ENCODE results near the gene NRP1.

DNA sequence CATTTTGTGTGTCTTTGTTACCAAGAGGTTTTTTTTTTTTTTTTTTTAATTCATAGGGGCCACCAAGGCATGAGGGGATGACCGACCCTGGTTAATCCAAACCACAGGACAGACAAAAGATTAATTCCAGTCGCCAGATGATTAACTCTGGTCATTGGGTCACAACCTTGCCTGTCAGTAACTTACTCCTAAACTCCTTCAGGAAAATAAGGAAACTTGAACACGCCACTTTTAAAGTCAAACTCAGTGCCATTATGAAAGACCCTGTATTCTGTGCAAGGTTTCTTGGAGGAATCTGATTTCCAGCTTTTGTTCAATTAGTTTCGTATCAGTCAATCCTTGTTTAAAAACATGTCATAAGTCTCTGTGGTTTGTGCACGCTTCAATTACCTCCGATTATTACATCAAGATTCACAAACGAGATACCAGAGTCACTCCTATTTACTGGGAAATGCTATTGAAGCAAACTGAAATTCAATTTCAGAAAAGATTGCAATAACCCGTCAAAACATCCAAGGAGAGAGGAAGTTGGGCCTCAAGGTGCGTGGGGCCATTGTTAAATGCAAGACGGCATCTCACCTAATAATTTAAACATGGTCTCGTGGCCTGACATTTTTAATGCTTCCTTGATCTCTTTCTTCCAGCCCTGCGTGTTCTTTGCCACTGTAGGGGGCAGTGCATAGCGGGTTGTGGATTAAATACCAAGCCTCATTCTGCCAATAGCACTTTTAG is 44.0 kb downstream of the NRP1 start:
- TF ChIP-seq, protein P1, sequence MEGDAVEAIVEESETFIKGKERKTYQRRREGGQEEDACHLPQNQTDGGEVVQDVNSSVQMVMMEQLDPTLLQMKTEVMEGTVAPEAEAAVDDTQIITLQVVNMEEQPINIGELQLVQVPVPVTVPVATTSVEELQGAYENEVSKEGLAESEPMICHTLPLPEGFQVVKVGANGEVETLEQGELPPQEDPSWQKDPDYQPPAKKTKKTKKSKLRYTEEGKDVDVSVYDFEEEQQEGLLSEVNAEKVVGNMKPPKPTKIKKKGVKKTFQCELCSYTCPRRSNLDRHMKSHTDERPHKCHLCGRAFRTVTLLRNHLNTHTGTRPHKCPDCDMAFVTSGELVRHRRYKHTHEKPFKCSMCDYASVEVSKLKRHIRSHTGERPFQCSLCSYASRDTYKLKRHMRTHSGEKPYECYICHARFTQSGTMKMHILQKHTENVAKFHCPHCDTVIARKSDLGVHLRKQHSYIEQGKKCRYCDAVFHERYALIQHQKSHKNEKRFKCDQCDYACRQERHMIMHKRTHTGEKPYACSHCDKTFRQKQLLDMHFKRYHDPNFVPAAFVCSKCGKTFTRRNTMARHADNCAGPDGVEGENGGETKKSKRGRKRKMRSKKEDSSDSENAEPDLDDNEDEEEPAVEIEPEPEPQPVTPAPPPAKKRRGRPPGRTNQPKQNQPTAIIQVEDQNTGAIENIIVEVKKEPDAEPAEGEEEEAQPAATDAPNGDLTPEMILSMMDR (IDR thresholded peaks at IDR 0.05; ENCODE audit: extremely low read depth in 1 of 2, insufficient read depth in 1 of 2, low read depth in 1 of 2, low read length in 2 of 2), result no peak
- TF ChIP-seq POLR2A (IDR thresholded peaks at IDR 0.05; ENCODE audit: low read depth, low read length), result no peak
- no peak for TF ChIP-seq POLR2AphosphoS5 (IDR thresholded peaks at IDR 0.05; ENCODE audit: insufficient read depth, low read depth, low read length)
- TF ChIP-seq MYC (IDR thresholded peaks at IDR 0.05; ENCODE audit: low read depth, low read length), result no peak
- TF ChIP-seq EZH2 (IDR thresholded peaks at IDR 0.05; ENCODE audit: borderline replicate concordance, low read depth, low read length, severe bottlenecking), result no peak
- TF ChIP-seq, protein P2, sequence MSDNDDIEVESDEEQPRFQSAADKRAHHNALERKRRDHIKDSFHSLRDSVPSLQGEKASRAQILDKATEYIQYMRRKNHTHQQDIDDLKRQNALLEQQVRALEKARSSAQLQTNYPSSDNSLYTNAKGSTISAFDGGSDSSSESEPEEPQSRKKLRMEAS (IDR thresholded peaks at IDR 0.05; ENCODE audit: insufficient read depth, insufficient read length), result no peak
- no peak for TF ChIP-seq GATA2 (IDR thresholded peaks at IDR 0.05; ENCODE audit: insufficient read depth, insufficient read length, low read depth, low read length)
- no peak for TF ChIP-seq JUN (IDR thresholded peaks at IDR 0.05; ENCODE audit: borderline replicate concordance, insufficient read depth, insufficient read length, low read depth)

Data from endothelial cell of umbilical vein (primary cell).